NK-92 (cell line): ENCODE measurements around the gene BHMT.
"Not testable (repeated sequence)": the region's sequence is repeated elsewhere in the genome, so short reads cannot be mapped to it uniquely, and the experiment has no call there.

Experiments used
- DNase-seq: peaks from one replicate; lab custom pipeline; 2025; ENCODE audit not compliant: unreplicated experiment; lab: John Stamatoyannopoulos, UW

Gene BHMT

DNA sequence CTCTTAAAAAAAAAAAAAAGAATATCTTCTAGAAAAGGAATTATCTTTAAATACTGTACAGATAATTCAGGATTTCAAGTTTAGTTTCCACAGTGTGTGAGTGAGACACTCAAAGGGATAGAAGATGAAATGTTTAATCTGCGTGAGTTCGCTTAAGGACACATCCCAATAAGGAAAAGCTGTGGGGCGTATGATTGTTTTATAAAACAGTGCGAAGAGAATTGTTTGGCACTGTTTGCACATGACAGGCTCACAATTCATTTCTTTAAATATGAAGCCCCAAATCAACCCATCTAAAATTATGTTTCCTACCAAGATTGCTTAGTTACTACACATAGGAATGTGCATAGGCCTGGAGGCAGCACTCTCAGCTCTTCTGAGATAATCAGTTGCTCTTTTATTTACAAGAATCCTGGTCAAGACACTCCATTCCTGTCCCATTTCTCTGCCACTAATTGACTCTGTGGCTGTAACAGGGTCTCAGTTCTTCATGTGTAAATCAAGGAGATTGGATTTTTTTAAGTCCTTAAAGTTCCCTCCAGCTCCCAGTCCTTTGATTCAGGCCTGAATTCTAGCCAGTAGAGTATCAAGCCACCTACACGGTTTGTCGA is 60.1 kb downstream of the BHMT start:
- DNase-seq, result no peak

- DNase-seq, result no peak
Measured at GRCh38 chr5:79172269-79172668, 60.7 kb downstream of the BHMT start.

DNA sequence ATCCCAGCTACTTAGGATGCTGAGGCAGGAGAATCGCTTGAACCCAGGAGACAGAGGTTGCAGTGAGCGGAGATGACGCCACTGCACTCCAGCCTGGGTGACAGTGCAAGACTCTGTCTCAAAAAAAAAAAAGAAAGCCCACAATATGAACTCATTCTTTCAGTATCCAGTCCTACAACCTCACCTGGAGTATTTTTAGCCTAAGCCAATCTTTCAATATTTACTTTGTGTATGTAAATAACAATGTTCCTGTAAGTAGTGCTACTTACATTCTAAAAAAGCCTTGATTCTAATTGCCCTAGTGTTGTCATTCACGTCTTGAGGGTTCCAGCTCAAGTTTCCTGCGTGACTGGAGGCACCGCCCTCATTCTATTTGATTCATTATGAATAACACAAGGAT is 62.0 kb downstream of the BHMT start:
- no peak for DNase-seq

DNA sequence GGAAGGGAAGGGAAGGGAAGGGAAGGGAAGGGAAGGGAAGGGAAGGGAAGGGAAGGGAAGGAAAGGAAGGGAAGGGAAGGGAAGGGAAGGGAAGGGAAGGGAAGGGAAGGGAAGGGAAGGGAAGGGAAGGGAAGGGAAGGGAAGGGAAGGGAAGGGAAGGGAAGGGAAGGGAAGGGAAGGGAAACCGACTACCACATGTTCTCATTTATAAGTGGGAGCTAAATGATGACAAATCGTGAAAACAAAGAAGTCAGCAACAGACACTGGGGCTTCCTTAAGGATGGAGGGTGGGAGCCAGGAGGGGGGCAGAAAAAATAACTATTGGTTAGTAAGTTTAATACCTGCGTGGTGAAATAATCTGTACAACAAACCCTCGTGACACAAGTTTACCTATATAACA is 68.8 kb downstream of the BHMT start:
- DNase-seq, result not testable (repeated sequence)

DNA sequence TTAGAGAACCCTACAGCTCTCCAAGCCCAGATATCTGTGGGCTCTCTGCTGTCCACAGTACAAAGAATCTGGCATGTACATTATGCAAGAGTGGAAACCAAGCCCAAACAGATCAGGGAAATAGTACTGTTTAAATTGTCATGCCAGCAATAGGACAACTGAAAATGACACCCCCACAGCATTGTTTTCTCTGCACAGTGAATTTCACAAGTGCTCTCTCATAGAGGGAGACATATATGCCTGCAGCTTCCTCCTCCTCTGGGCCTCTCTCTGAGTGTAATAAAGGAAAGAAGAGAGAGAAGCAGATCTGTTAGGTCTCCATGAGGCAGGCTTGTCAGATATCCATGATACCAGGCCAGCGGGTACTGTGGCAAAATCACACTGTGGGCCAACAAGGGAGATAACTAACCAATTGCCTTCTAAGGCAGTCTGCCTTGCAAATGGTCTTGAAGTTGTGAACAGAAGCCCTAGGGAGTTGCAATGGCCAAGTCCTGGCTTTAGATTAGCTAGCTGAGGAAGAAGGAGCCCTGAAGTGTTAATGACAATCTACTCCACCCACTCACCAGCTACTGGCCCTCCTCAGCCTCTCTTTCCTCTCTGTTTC is 69.9 kb downstream of the BHMT start:
- no peak for DNase-seq
